GM23338 (cell line): ENCODE measurements around the gene ACOXL.

ENCODE experiments used
- CREB1 ChIP-seq: fragments of 250-450 bp; sonication (Bioruptor Pico); IDR thresholded peaks from 2 replicates; pipeline ENCODE4 v1.5.0; 2020; ENCODE audit warnings: low read depth, mild to moderate bottlenecking, moderate library complexity
- CTCF ChIP-seq, 2 experiments: fragments of 200-600 bp in 1 of 2; sonication (generic) in 1 of 2; conservative IDR thresholded peaks; 2 replicates each; pipeline versions ENCODE4 v1.5.1 to v1.6.1; 2016 to 2017; ENCODE audit warnings: antibody characterized with exemption in 2 of 2, low read depth in 2 of 2, mild to moderate bottlenecking in 2 of 2, moderate library complexity in 1 of 2
- ETS1 ChIP-seq: IDR thresholded peaks from 2 replicates; pipeline ENCODE4 v1.6.1; 2016; ENCODE audit warnings: antibody characterized with exemption
- EZH2 ChIP-seq: fragments of 200-600 bp; sonication (generic); IDR thresholded peaks from one replicate; pipeline ENCODE4 v1.8.0; 2017; ENCODE audit warnings: antibody characterized with exemption, mild to moderate bottlenecking, low read depth; ENCODE audit not compliant: unreplicated experiment
- EZH2phosphoT487 ChIP-seq: fragments of 200-600 bp; sonication (generic); IDR thresholded peaks from one replicate; pipeline ENCODE4 v1.8.1; 2018; ENCODE audit warnings: antibody characterized with exemption; ENCODE audit not compliant: unreplicated experiment
- JUNB ChIP-seq: IDR thresholded peaks from one replicate; pipeline ENCODE4 v1.6.1; 2016; ENCODE audit warnings: antibody characterized with exemption; ENCODE audit not compliant: unreplicated experiment
- NANOG ChIP-seq: IDR thresholded peaks from 2 replicates; pipeline ENCODE4 v1.6.1; 2016; ENCODE audit warnings: antibody characterized with exemption, borderline replicate concordance
- POLR2AphosphoS5 ChIP-seq: IDR thresholded peaks from 2 replicates; pipeline ENCODE4 v1.6.1; 2016; ENCODE audit warnings: antibody characterized with exemption, low read depth
- REST ChIP-seq: IDR thresholded peaks from one replicate; pipeline ENCODE4 v1.6.1; 2018; ENCODE audit warnings: antibody characterized with exemption; ENCODE audit not compliant: unreplicated experiment
- ZNF114 ChIP-seq: fragments of 250-450 bp; sonication (Bioruptor Pico); IDR thresholded peaks from 2 replicates; pipeline ENCODE4 v1.5.0; 2020; ENCODE audit warnings: mild to moderate bottlenecking, moderate library complexity

- TF ChIP-seq POLR2AphosphoS5, result no peak
- no peak for TF ChIP-seq CTCF (conservative IDR thresholded peaks at IDR 0.05; ENCODE audit: low read depth in 2 of 2)
- no peak for TF ChIP-seq REST
- TF ChIP-seq EZH2, result no peak
- no peak for TF ChIP-seq JUNB
- TF ChIP-seq EZH2phosphoT487, result no peak
- no peak for TF ChIP-seq NANOG
- TF ChIP-seq ZNF114 (CRISPR knock-in tag), result no peak
- TF ChIP-seq CREB1 (CRISPR knock-in tag), result no peak
- no peak for TF ChIP-seq ETS1
These were observed 373.6 kb downstream of the ACOXL start for GRCh38 chr2:111105926-111106325.
